GM23338 (cell line): ENCODE data around the gene ESR2. TPM values are rescaled to one million over a fixed set of nuclear protein-coding genes. Genes with fewer than 3 reads are reported as not detected.

Source experiments
- ATAC-seq: fragments of 200-7000 bp; cut with Tn5 transposase; 3 replicates; pipeline ENCODE4 v1.9.1; 2020
- DNase-seq: peaks from one replicate; pipeline ENCODE4 v3.0.0-alpha.2; 2015; ENCODE audit warnings: low spot score
- H2AFZ ChIP-seq: fragments of 200-600 bp; sonication (generic); 2 replicates; pipeline ENCODE4 v1.8.0; 2016; ENCODE audit warnings: antibody characterized with exemption, mild to moderate bottlenecking, moderate library complexity
- H3F3A ChIP-seq: fragments of 200-600 bp; sonication (generic); replicated peaks from 2 replicates; pipeline ENCODE4 v1.8.0; 2017; ENCODE audit warnings: antibody characterized with exemption, mixed run types, low read depth
- H3K27ac ChIP-seq: fragments of 200-600 bp; sonication (generic); 2 replicates; pipeline ENCODE4 v1.6.1; 2016; ENCODE audit warnings: low read depth
- H3K27me3 ChIP-seq: fragments of 200-600 bp; sonication (generic); 2 replicates; pipeline ENCODE4 v1.8.0; 2016; ENCODE audit warnings: mild to moderate bottlenecking, mixed run types, moderate library complexity; ENCODE audit not compliant: insufficient read depth
- H3K36me3 ChIP-seq: fragments of 200-600 bp; sonication (generic); 2 replicates; pipeline ENCODE4 v1.8.0; 2016; ENCODE audit warnings: mild to moderate bottlenecking; ENCODE audit not compliant: insufficient read depth
- H3K4me1 ChIP-seq: fragments of 200-600 bp; sonication (generic); 2 replicates; pipeline ENCODE4 v1.8.0; 2016; ENCODE audit warnings: mild to moderate bottlenecking, moderate library complexity; ENCODE audit not compliant: insufficient read depth
- H3K4me2 ChIP-seq: fragments of 200-600 bp; sonication (generic); 2 replicates; pipeline ENCODE4 v1.7.1; 2017; ENCODE audit warnings: mixed run types
- H3K4me3 ChIP-seq: fragments of 200-600 bp; sonication (generic); 2 replicates; pipeline ENCODE4 v1.6.1; 2016; ENCODE audit warnings: mixed run types
- H3K79me2 ChIP-seq: fragments of 200-600 bp; sonication (generic); replicated peaks from 2 replicates; pipeline ENCODE4 v1.8.0; 2017; ENCODE audit warnings: mild to moderate bottlenecking; ENCODE audit not compliant: insufficient read depth
- H3K9me2 ChIP-seq: fragments of 200-600 bp; sonication (generic); 2 replicates; pipeline ENCODE4 v1.8.0; 2017; ENCODE audit not compliant: insufficient read depth
- H4K20me1 ChIP-seq: fragments of 200-600 bp; sonication (generic); replicated peaks from 2 replicates; pipeline ENCODE4 v1.8.0; 2017; ENCODE audit warnings: mild to moderate bottlenecking; ENCODE audit not compliant: insufficient read depth
- H3K27ac Mint-ChIP-seq: 2 replicates; pipeline ENCODE4 v1.8.0; 2020; ENCODE audit warnings: inconsistent platforms, mild to moderate bottlenecking, moderate library complexity, mixed read lengths
- H3K27me3 Mint-ChIP-seq: 3 replicates; pipeline ENCODE4 v1.8.0; 2022; ENCODE audit warnings: low read depth, mild to moderate bottlenecking, moderate library complexity, mixed read lengths, inconsistent platforms; ENCODE audit not compliant: insufficient read depth, poor library complexity
- H3K36me3 Mint-ChIP-seq: 3 replicates; pipeline ENCODE4 v1.8.0; 2021; ENCODE audit warnings: low read depth, mild to moderate bottlenecking, inconsistent platforms, moderate library complexity, mixed read lengths
- H3K4me1 Mint-ChIP-seq: 3 replicates; pipeline ENCODE4 v1.8.0; 2020; ENCODE audit warnings: mild to moderate bottlenecking, inconsistent platforms, mixed read lengths
- H3K4me3 Mint-ChIP-seq: 3 replicates; pipeline ENCODE4 v1.8.0; 2021; ENCODE audit warnings: moderate library complexity, mild to moderate bottlenecking, inconsistent platforms, mixed read lengths
- H3K9me3 Mint-ChIP-seq: 3 replicates; pipeline ENCODE4 v1.8.0; 2020; ENCODE audit warnings: moderate library complexity, mild to moderate bottlenecking, inconsistent platforms, mixed read lengths
- EZH2 ChIP-seq: fragments of 200-600 bp; sonication (generic); IDR thresholded peaks from one replicate; pipeline ENCODE4 v1.8.0; 2017; ENCODE audit warnings: antibody characterized with exemption, mild to moderate bottlenecking, low read depth; ENCODE audit not compliant: unreplicated experiment
- EZH2phosphoT487 ChIP-seq: fragments of 200-600 bp; sonication (generic); IDR thresholded peaks from one replicate; pipeline ENCODE4 v1.8.1; 2018; ENCODE audit warnings: antibody characterized with exemption; ENCODE audit not compliant: unreplicated experiment
- JUNB ChIP-seq: IDR thresholded peaks from one replicate; pipeline ENCODE4 v1.6.1; 2016; ENCODE audit warnings: antibody characterized with exemption; ENCODE audit not compliant: unreplicated experiment
- POLR2AphosphoS5 ChIP-seq: IDR thresholded peaks from 2 replicates; pipeline ENCODE4 v1.6.1; 2016; ENCODE audit warnings: antibody characterized with exemption, low read depth
- STAT1 ChIP-seq: IDR thresholded peaks from one replicate; pipeline ENCODE4 v1.6.1; 2016; ENCODE audit warnings: antibody characterized with exemption; ENCODE audit not compliant: unreplicated experiment
- polyA plus RNA-seq: library from polyadenylated mRNA; unstranded; fragments of >200 nt; fragmentation: Nextera tagmentation; extraction: Ambion mirVana; gene quantifications from 2 replicates; pipeline ENCODE4 v1.2.1, GENCODE V29; 2016
- total RNA-seq: library from RNA; depleted of rRNA; stranded (reverse); fragments of >200 nt; shearing (Covaris generic); gene quantifications from 2 replicates; pipeline ENCODE4 v1.2.3, GENCODE V29; 2014
- TF ChIP-seq, protein P1 (sequence below): IDR thresholded peaks from one replicate; pipeline ENCODE4 v1.6.1; 2018; ENCODE audit warnings: antibody characterized with exemption; ENCODE audit not compliant: unreplicated experiment
- TF ChIP-seq, protein P2 (sequence below), 2 experiments: fragments of 200-600 bp in 1 of 2; sonication (generic) in 1 of 2; conservative IDR thresholded peaks; 2 replicates each; pipeline versions ENCODE4 v1.5.1 to v1.6.1; 2016 to 2017; ENCODE audit warnings: antibody characterized with exemption in 2 of 2, low read depth in 2 of 2, mild to moderate bottlenecking in 2 of 2, moderate library complexity in 1 of 2
- TF ChIP-seq, protein P3 (sequence below): IDR thresholded peaks from 2 replicates; pipeline ENCODE4 v1.6.1; 2016; ENCODE audit warnings: antibody characterized with exemption
- TF ChIP-seq, protein P4 (sequence below): fragments of 250-450 bp; sonication (Bioruptor Pico); IDR thresholded peaks from 2 replicates; pipeline ENCODE4 v1.5.0; 2020; ENCODE audit warnings: mild to moderate bottlenecking, moderate library complexity

Gene ESR2
- total and polyA plus RNA-seq, 2 experiments from 2014 or later: 0.58 to 0.59 TPM

DNA sequence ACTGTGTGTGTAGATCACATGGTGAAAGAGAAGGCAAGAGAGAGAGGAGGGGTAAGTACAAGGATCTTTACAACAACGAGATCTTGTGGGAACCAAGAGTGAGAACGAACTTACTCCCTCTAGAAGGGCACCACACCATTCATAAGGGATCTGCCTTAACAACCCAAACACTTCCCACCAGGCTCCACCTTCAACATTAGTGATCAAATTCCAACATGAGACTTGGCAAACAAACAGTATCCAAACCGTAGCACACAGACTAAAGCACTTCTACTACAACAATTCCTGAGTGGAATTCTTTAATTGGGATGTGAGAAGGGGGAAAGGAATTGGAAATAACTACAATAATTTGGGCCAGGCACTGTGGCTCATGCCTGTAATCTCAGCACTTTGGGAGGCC, 35.0 kb upstream of the ESR2 start:
- Histone ChIP-seq H3K4me1 (no peaks in the 10 kb centered on the region), H3K79me2 (no peaks in the 10 kb centered on the region), H3F3A (no peaks in the 10 kb centered on the region), H3K4me2 (no peak overlapping the region), H3K9me2 (peaks cover 5% of the 10 kb centered on the region), H3K27me3 (no peaks in the 10 kb centered on the region), H4K20me1 (no peaks in the 10 kb centered on the region), H3K27ac (no peak overlapping the region), H3K4me3 (no peak overlapping the region), H3K36me3 (no peaks in the 10 kb centered on the region), H2AFZ (no peak overlapping the region)
- no peak for TF ChIP-seq JUNB
- no peak for TF ChIP-seq EZH2phosphoT487
- TF ChIP-seq, protein P1, sequence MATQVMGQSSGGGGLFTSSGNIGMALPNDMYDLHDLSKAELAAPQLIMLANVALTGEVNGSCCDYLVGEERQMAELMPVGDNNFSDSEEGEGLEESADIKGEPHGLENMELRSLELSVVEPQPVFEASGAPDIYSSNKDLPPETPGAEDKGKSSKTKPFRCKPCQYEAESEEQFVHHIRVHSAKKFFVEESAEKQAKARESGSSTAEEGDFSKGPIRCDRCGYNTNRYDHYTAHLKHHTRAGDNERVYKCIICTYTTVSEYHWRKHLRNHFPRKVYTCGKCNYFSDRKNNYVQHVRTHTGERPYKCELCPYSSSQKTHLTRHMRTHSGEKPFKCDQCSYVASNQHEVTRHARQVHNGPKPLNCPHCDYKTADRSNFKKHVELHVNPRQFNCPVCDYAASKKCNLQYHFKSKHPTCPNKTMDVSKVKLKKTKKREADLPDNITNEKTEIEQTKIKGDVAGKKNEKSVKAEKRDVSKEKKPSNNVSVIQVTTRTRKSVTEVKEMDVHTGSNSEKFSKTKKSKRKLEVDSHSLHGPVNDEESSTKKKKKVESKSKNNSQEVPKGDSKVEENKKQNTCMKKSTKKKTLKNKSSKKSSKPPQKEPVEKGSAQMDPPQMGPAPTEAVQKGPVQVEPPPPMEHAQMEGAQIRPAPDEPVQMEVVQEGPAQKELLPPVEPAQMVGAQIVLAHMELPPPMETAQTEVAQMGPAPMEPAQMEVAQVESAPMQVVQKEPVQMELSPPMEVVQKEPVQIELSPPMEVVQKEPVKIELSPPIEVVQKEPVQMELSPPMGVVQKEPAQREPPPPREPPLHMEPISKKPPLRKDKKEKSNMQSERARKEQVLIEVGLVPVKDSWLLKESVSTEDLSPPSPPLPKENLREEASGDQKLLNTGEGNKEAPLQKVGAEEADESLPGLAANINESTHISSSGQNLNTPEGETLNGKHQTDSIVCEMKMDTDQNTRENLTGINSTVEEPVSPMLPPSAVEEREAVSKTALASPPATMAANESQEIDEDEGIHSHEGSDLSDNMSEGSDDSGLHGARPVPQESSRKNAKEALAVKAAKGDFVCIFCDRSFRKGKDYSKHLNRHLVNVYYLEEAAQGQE: no peak
- no peak for TF ChIP-seq POLR2AphosphoS5
- no peak for TF ChIP-seq STAT1
- no peak for TF ChIP-seq EZH2
- Mint-ChIP-seq H3K36me3 (no peaks in the 10 kb centered on the region; the same call in 2 of the 3 replicates), H3K27ac (no peak overlapping the region), H3K9me3 (no peaks in the 10 kb centered on the region; the same call in 2 of the 3 replicates), H3K27me3 (no peaks in the 10 kb centered on the region), H3K4me3 (no peak overlapping the region), H3K4me1 (peaks cover 6% of the 10 kb centered on the region)
- DNase-seq: no peak
- ATAC-seq: no peak

DNA sequence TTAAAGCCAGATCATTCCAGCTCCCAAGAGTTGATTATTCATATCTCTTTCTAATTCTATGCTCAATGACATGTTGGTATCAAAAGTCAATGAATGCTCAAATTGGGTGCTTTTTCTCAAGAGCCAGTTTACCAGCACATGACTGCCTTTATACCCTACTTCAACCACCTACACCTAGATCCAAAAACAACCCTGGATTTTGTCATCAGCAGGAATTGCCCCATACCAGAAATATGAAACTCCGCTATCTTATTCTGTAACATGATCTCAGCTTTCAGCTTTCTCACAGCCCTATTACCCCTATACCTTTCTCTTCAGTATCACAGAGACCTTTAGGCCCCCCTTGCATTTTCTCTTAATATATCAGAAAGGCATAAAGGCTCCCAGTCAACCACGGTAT, 32.3 kb upstream of the ESR2 start:
- no peak overlapping the region for H2AFZ ChIP-seq
- no peak overlapping the region for H3K4me3 Mint-ChIP-seq
- no peaks in the 10 kb centered on the region for H3K79me2 ChIP-seq
- ATAC-seq: no peak
- no peak for DNase-seq
- H3K4me2 ChIP-seq: no peak overlapping the region
- H3K9me2 ChIP-seq: no peaks in the 10 kb centered on the region
- H3K4me3 ChIP-seq: no peak overlapping the region
- no peaks in the 10 kb centered on the region for H3K36me3 Mint-ChIP-seq
- H3K9me3 Mint-ChIP-seq: no peaks in the 10 kb centered on the region; the same call in 2 of the 3 replicates
- H3K4me1 ChIP-seq: no peaks in the 10 kb centered on the region
- H3K27me3 ChIP-seq: no peaks in the 10 kb centered on the region
- H3K27me3 Mint-ChIP-seq: peaks cover 1% of the 10 kb centered on the region
- H3K36me3 ChIP-seq: no peaks in the 10 kb centered on the region
- H3F3A ChIP-seq: no peaks in the 10 kb centered on the region
- no peak overlapping the region for H3K27ac ChIP-seq
- peaks cover 6% of the 10 kb centered on the region for H3K4me1 Mint-ChIP-seq
- H4K20me1 ChIP-seq: no peaks in the 10 kb centered on the region
- H3K27ac Mint-ChIP-seq: no peak overlapping the region
- TF ChIP-seq EZH2phosphoT487 (no peak), EZH2 (no peak), POLR2AphosphoS5 (no peak), STAT1 (no peak), JUNB (no peak)
- TF ChIP-seq, protein P2, sequence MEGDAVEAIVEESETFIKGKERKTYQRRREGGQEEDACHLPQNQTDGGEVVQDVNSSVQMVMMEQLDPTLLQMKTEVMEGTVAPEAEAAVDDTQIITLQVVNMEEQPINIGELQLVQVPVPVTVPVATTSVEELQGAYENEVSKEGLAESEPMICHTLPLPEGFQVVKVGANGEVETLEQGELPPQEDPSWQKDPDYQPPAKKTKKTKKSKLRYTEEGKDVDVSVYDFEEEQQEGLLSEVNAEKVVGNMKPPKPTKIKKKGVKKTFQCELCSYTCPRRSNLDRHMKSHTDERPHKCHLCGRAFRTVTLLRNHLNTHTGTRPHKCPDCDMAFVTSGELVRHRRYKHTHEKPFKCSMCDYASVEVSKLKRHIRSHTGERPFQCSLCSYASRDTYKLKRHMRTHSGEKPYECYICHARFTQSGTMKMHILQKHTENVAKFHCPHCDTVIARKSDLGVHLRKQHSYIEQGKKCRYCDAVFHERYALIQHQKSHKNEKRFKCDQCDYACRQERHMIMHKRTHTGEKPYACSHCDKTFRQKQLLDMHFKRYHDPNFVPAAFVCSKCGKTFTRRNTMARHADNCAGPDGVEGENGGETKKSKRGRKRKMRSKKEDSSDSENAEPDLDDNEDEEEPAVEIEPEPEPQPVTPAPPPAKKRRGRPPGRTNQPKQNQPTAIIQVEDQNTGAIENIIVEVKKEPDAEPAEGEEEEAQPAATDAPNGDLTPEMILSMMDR (conservative IDR thresholded peaks at IDR 0.05; ENCODE audit: low read depth in 2 of 2): no peak
- TF ChIP-seq, protein P3, sequence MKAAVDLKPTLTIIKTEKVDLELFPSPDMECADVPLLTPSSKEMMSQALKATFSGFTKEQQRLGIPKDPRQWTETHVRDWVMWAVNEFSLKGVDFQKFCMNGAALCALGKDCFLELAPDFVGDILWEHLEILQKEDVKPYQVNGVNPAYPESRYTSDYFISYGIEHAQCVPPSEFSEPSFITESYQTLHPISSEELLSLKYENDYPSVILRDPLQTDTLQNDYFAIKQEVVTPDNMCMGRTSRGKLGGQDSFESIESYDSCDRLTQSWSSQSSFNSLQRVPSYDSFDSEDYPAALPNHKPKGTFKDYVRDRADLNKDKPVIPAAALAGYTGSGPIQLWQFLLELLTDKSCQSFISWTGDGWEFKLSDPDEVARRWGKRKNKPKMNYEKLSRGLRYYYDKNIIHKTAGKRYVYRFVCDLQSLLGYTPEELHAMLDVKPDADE: no peak
- TF ChIP-seq, protein P4, sequence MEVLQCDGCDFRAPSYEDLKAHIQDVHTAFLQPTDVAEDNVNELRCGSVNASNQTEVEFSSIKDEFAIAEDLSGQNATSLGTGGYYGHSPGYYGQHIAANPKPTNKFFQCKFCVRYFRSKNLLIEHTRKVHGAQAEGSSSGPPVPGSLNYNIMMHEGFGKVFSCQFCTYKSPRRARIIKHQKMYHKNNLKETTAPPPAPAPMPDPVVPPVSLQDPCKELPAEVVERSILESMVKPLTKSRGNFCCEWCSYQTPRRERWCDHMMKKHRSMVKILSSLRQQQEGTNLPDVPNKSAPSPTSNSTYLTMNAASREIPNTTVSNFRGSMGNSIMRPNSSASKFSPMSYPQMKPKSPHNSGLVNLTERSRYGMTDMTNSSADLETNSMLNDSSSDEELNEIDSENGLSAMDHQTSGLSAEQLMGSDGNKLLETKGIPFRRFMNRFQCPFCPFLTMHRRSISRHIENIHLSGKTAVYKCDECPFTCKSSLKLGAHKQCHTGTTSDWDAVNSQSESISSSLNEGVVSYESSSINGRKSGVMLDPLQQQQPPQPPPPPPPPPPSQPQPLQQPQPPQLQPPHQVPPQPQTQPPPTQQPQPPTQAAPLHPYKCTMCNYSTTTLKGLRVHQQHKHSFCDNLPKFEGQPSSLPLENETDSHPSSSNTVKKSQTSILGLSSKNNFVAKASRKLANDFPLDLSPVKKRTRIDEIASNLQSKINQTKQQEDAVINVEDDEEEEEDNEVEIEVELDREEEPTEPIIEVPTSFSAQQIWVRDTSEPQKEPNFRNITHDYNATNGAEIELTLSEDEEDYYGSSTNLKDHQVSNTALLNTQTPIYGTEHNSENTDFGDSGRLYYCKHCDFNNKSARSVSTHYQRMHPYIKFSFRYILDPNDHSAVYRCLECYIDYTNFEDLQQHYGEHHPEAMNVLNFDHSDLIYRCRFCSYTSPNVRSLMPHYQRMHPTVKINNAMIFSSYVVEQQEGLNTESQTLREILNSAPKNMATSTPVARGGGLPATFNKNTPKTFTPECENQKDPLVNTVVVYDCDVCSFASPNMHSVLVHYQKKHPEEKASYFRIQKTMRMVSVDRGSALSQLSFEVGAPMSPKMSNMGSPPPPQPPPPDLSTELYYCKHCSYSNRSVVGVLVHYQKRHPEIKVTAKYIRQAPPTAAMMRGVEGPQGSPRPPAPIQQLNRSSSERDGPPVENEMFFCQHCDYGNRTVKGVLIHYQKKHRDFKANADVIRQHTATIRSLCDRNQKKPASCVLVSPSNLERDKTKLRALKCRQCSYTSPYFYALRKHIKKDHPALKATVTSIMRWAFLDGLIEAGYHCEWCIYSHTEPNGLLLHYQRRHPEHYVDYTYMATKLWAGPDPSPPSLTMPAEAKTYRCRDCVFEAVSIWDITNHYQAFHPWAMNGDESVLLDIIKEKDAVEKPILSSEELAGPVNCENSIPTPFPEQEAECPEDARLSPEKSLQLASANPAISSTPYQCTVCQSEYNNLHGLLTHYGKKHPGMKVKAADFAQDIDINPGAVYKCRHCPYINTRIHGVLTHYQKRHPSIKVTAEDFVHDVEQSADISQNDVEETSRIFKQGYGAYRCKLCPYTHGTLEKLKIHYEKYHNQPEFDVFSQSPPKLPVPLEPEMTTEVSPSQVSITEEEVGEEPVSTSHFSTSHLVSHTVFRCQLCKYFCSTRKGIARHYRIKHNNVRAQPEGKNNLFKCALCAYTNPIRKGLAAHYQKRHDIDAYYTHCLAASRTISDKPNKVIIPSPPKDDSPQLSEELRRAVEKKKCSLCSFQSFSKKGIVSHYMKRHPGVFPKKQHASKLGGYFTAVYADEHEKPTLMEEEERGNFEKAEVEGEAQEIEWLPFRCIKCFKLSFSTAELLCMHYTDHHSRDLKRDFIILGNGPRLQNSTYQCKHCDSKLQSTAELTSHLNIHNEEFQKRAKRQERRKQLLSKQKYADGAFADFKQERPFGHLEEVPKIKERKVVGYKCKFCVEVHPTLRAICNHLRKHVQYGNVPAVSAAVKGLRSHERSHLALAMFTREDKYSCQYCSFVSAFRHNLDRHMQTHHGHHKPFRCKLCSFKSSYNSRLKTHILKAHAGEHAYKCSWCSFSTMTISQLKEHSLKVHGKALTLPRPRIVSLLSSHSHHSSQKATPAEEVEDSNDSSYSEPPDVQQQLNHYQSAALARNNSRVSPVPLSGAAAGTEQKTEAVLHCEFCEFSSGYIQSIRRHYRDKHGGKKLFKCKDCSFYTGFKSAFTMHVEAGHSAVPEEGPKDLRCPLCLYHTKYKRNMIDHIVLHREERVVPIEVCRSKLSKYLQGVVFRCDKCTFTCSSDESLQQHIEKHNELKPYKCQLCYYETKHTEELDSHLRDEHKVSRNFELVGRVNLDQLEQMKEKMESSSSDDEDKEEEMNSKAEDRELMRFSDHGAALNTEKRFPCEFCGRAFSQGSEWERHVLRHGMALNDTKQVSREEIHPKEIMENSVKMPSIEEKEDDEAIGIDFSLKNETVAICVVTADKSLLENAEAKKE: no peak
